H1 (cell line): ENCODE results near the gene SKAP2. TPM values are rescaled to one million over a fixed set of nuclear protein-coding genes. Genes with fewer than 3 reads are reported as not detected.
A peak's percentile ranks its signal among the peaks of the same experiment; 100 is the strongest.

Source experiments
- CTCF ChIA-PET: fragments of 300-600 bp; sonication (Branson Sonifier 250); formaldehyde crosslinking; loops from one replicate; lab custom pipeline; 2021; ENCODE audit not compliant: partially characterized antibody; lab: Charles Lee
- POLR2A ChIA-PET: fragments of 300-600 bp; sonication (Branson Sonifier 250); formaldehyde crosslinking; loops from one replicate; lab custom pipeline; 2021; ENCODE audit warnings: inconsistent platforms; ENCODE audit not compliant: partially characterized antibody; lab: Charles Lee
- DNase-seq, 2 experiments: peaks; one replicate each; pipeline versions ENCODE4 v3.0.0 to v3.0.0-alpha.2; 2010 to 2022; ENCODE audit warnings: low spot score in 2 of 2, low read depth in 1 of 2, mixed read lengths in 1 of 2
- FAIRE-seq: peaks from 2 replicates; lab custom pipeline; 2011; peaks lifted over from hg19 to GRCh38; lab: Jason Lieb, UNC
- H2AFZ ChIP-seq: 2 replicates; pipeline ENCODE4 v1.8.1; 2012; ENCODE audit warnings: low read length, inconsistent platforms
- H2AK5ac ChIP-seq: 2 replicates; pipeline ENCODE4 v1.6.1; 2013; ENCODE audit warnings: low read depth, low read length
- H2BK120ac ChIP-seq: replicated peaks from 2 replicates; pipeline ENCODE3; 2013; ENCODE audit warnings: low read depth, low read length, inconsistent platforms
- H2BK12ac ChIP-seq: 2 replicates; pipeline ENCODE4 v1.6.1; 2013; ENCODE audit warnings: low read depth, low read length
- H2BK15ac ChIP-seq: 2 replicates; pipeline ENCODE4 v1.6.1; 2013; ENCODE audit warnings: low read length
- H2BK20ac ChIP-seq: 2 replicates; pipeline ENCODE4 v1.6.1; 2013; ENCODE audit warnings: low read length
- H2BK5ac ChIP-seq: 2 replicates; pipeline ENCODE4 v1.6.1; 2013; ENCODE audit warnings: low read depth, low read length
- H3K14ac ChIP-seq: 2 replicates; pipeline ENCODE4 v1.6.1; 2013; ENCODE audit warnings: inconsistent platforms; ENCODE audit not compliant: insufficient read length
- H3K18ac ChIP-seq: 2 replicates; pipeline ENCODE4 v1.6.1; 2013; ENCODE audit warnings: low read length; ENCODE audit errors: extremely low read depth
- H3K23ac ChIP-seq: 2 replicates; pipeline ENCODE4 v1.6.1; 2013; ENCODE audit warnings: inconsistent platforms; ENCODE audit not compliant: insufficient read length
- H3K23me2 ChIP-seq: 2 replicates; pipeline ENCODE4 v1.6.1; 2013; ENCODE audit warnings: low read depth, low read length
- H3K27ac ChIP-seq: 2 replicates; pipeline ENCODE4 v1.6.1; 2011; ENCODE audit warnings: low read depth, low read length, inconsistent platforms
- H3K27me3 ChIP-seq, 4 experiments: replicated peaks in 1 of 4; 1 replicate in 1 of 4; 2 replicates in 3 of 4; pipeline versions ENCODE4 v1.6.1 to v1.8.1; 2011 to 2013; ENCODE audit warnings: low read length in 3 of 4, mild to moderate bottlenecking in 3 of 4, inconsistent platforms in 2 of 4, mixed read lengths in 2 of 4, moderate library complexity in 1 of 4; ENCODE audit not compliant: control insufficient read depth in 3 of 4, insufficient read depth in 3 of 4; ENCODE audit errors: extremely low read depth in 1 of 4
- H3K36me3 ChIP-seq, 4 experiments: 2 replicates each; pipeline versions ENCODE4 v1.6.1 to v1.8.1; 2011 to 2013; ENCODE audit warnings: mild to moderate bottlenecking in 4 of 4, low read length in 3 of 4, moderate library complexity in 2 of 4, control low read depth in 1 of 4, inconsistent platforms in 1 of 4; ENCODE audit not compliant: insufficient read depth in 4 of 4, control insufficient read depth in 2 of 4
- H3K4ac ChIP-seq: replicated peaks from 2 replicates; pipeline ENCODE3; 2013; ENCODE audit warnings: low read length, low read depth, mixed read lengths, inconsistent platforms; ENCODE audit not compliant: insufficient read length
- H3K4me1 ChIP-seq, 4 experiments: replicated peaks in 1 of 4; 1 replicate in 1 of 4; 2 replicates in 3 of 4; pipeline versions ENCODE4 v1.6.1 to v1.8.1; 2011 to 2013; ENCODE audit warnings: low read length in 3 of 4, inconsistent platforms in 2 of 4, mixed read lengths in 1 of 4; ENCODE audit not compliant: insufficient read depth in 4 of 4, control insufficient read depth in 3 of 4
- H3K4me2 ChIP-seq, 2 experiments: 2 replicates each; pipeline versions ENCODE4 v1.6.1 to v1.8.1; 2011 to 2013; ENCODE audit warnings: low read depth in 2 of 2, low read length in 2 of 2, control low read depth in 1 of 2, inconsistent platforms in 1 of 2, mild to moderate bottlenecking in 1 of 2; ENCODE audit not compliant: insufficient read depth in 1 of 2
- H3K4me3 ChIP-seq, 4 experiments: fragments of 200-600, 300-600 bp in 1 of 4; sonication (generic), shearing (Covaris generic), sonication (Bioruptor Twin) in 1 of 4; 2 replicates each; pipeline versions ENCODE4 v1.5.1 to v1.8.1; 2011 to 2016; ENCODE audit warnings: low read length in 4 of 4, low read depth in 3 of 4, control low read depth in 2 of 4, inconsistent platforms in 2 of 4, mild to moderate bottlenecking in 2 of 4, mixed read lengths in 1 of 4, moderate library complexity in 1 of 4; ENCODE audit not compliant: insufficient read depth in 2 of 4; ENCODE audit errors: extremely low read depth in 1 of 4
- H3K56ac ChIP-seq: replicated peaks from 2 replicates; pipeline ENCODE3; 2013; ENCODE audit warnings: low read depth, mild to moderate bottlenecking, mixed read lengths, low read length, inconsistent platforms; ENCODE audit not compliant: insufficient read length
- H3K79me1 ChIP-seq: 2 replicates; pipeline ENCODE4 v1.6.1; 2013; ENCODE audit warnings: low read depth, low read length, control low read depth
- H3K79me2 ChIP-seq, 2 experiments: 2 replicates each; pipeline versions ENCODE4 v1.6.1 to v1.8.1; 2012 to 2013; ENCODE audit warnings: low read length in 2 of 2, mild to moderate bottlenecking in 2 of 2, inconsistent platforms in 1 of 2; ENCODE audit not compliant: insufficient read depth in 2 of 2, control insufficient read depth in 1 of 2
- H3K9ac ChIP-seq, 4 experiments: replicated peaks in 1 of 4; 1 replicate in 1 of 4; 2 replicates in 3 of 4; pipeline versions ENCODE4 v1.6.1 to v1.8.1; 2011 to 2013; ENCODE audit warnings: low read depth in 3 of 4, low read length in 3 of 4, control low read depth in 2 of 4, mild to moderate bottlenecking in 2 of 4, moderate library complexity in 2 of 4, inconsistent platforms in 1 of 4; ENCODE audit errors: extremely low read depth in 1 of 4
- H3K9me3 ChIP-seq, 2 experiments: 2 replicates each; pipeline versions ENCODE4 v1.6.1 to v1.8.1; 2012 to 2013; ENCODE audit warnings: mild to moderate bottlenecking in 2 of 2, moderate library complexity in 2 of 2, control low read depth in 1 of 2, inconsistent platforms in 1 of 2, low read depth in 1 of 2, low read length in 1 of 2, mixed read lengths in 1 of 2; ENCODE audit not compliant: insufficient read depth in 2 of 2
- H4K20me1 ChIP-seq, 2 experiments: replicated peaks in 1 of 2; 2 replicates each; pipeline versions ENCODE3 to v1.8.1; 2011 to 2013; ENCODE audit warnings: inconsistent platforms in 2 of 2, low read length in 2 of 2, mild to moderate bottlenecking in 1 of 2; ENCODE audit not compliant: insufficient read depth in 2 of 2, control insufficient read depth in 1 of 2
- H4K5ac ChIP-seq: 2 replicates; pipeline ENCODE4 v1.6.1; 2013; ENCODE audit warnings: low read length, low read depth, mixed read lengths, inconsistent platforms; ENCODE audit not compliant: insufficient read length
- H4K8ac ChIP-seq: 2 replicates; pipeline ENCODE4 v1.8.0; 2013; ENCODE audit warnings: mild to moderate bottlenecking, moderate library complexity, low read length, inconsistent platforms; ENCODE audit not compliant: insufficient read depth; ENCODE audit errors: extremely low read depth
- H4K91ac ChIP-seq: replicated peaks from 2 replicates; pipeline ENCODE3; 2013; ENCODE audit warnings: low read length, mixed read lengths, inconsistent platforms; ENCODE audit not compliant: insufficient read length
- BACH1 ChIP-seq: IDR thresholded peaks from 2 replicates; pipeline ENCODE4 v1.6.1; 2012; ENCODE audit warnings: low read length, improper control_type of control experiment
- CHD2 ChIP-seq: IDR thresholded peaks from 2 replicates; pipeline ENCODE4 v1.6.1; 2012; ENCODE audit warnings: low read length, improper control_type of control experiment
- EGR1 ChIP-seq: IDR thresholded peaks from 2 replicates; pipeline ENCODE4 v1.6.1; 2011; ENCODE audit warnings: low read depth, low read length, borderline replicate concordance
- GTF2F1 ChIP-seq: IDR thresholded peaks from 2 replicates; pipeline ENCODE4 v1.6.1; 2012; ENCODE audit warnings: low read depth, low read length, improper control_type of control experiment, borderline replicate concordance
- HDAC6 ChIP-seq: IDR thresholded peaks from one replicate; pipeline ENCODE4 v1.7.1; 2012; ENCODE audit warnings: low read depth, mild to moderate bottlenecking, inconsistent platforms, low read length, moderate library complexity
- KDM1A ChIP-seq: fragments of 200-600, 300-600 bp; sonication (generic); IDR thresholded peaks from 2 replicates; pipeline ENCODE4 v1.7.1; 2016; ENCODE audit warnings: mild to moderate bottlenecking, low read length, borderline replicate concordance
- KDM4A ChIP-seq: IDR thresholded peaks from one replicate; pipeline ENCODE4 v1.7.1; 2012; ENCODE audit warnings: low read depth, mild to moderate bottlenecking, moderate library complexity, low read length, inconsistent platforms; ENCODE audit not compliant: severe bottlenecking
- MAFK ChIP-seq: IDR thresholded peaks from 2 replicates; pipeline ENCODE4 v1.6.1; 2012; ENCODE audit warnings: low read depth, mild to moderate bottlenecking, improper control_type of control experiment, low read length
- SAP30 ChIP-seq: fragments of 300-600 bp; sonication (generic); IDR thresholded peaks from 2 replicates; pipeline ENCODE4 v1.7.1; 2012; ENCODE audit warnings: low read length, moderate library complexity, mild to moderate bottlenecking, inconsistent platforms; ENCODE audit not compliant: insufficient read depth, insufficient replicate concordance
- SIN3A ChIP-seq, 2 experiments: IDR thresholded peaks in 1 of 2; conservative IDR thresholded peaks in 1 of 2; 2 replicates each; pipeline ENCODE4 v1.6.1; 2011 to 2012; ENCODE audit warnings: low read length in 2 of 2, improper control_type of control experiment in 1 of 2, low read depth in 1 of 2, mild to moderate bottlenecking in 1 of 2
- SIRT6 ChIP-seq: IDR thresholded peaks from one replicate; pipeline ENCODE4 v1.7.1; 2012; ENCODE audit warnings: low read length, inconsistent platforms
- SP1 ChIP-seq: IDR thresholded peaks from 2 replicates; pipeline ENCODE4 v1.6.1; 2011; ENCODE audit warnings: low read depth, low read length
- WGBS, 2 experiments: shearing (Covaris generic) in 1 of 2; methylation state at CpG; one replicate each; pipeline versions ENCODE4 v1.1.6 to v1.1.7; 2013 to 2015; ENCODE audit warnings: low lambda C conversion rate in 2 of 2, mixed read lengths in 2 of 2, inconsistent platforms in 1 of 2, low coverage in 1 of 2, missing lambda C conversion rate in 1 of 2; ENCODE audit not compliant: insufficient replicate concordance in 2 of 2, insufficient coverage in 1 of 2, insufficient read length in 1 of 2; ENCODE audit errors: extremely low coverage in 1 of 2, missing lambda C conversion rate in 1 of 2; 5-methylcytosine and 5-hydroxymethylcytosine counted together
- polyA plus RNA-seq, 7 experiments: library from polyadenylated mRNA; depleted of rRNA in 3 of 7; stranded (reverse) in 5 of 7; unstranded in 2 of 7; fragments of >200 nt in 5 of 7; fragments of 200-250 nt in 2 of 7; gene quantifications; 1 replicate in 5 of 7; 2 replicates in 1 of 7; 4 replicates in 1 of 7; pipeline versions ENCODE4 v1.2.1 to v1.2.3, GENCODE V29; 2011 to 2013; ENCODE audit warnings: missing spikeins in 2 of 7, mixed read lengths in 2 of 7
- total RNA-seq: library from RNA; stranded (reverse); fragmentation: NEBNext Ultra II Directional; extraction: Animal tissue kit (Norgen Biotek cat#: 25700); gene quantifications from 2 replicates; pipeline ENCODE4 v1.2.1, GENCODE V29; 2021
- TF ChIP-seq, protein P1 (sequence below): IDR thresholded peaks from 2 replicates; pipeline ENCODE4 v1.6.1; 2012; ENCODE audit warnings: inconsistent platforms
- TF ChIP-seq, protein P2 (sequence below): IDR thresholded peaks from 2 replicates; pipeline ENCODE4 v1.6.1; 2011; ENCODE audit warnings: low read depth, mild to moderate bottlenecking, low read length; ENCODE audit not compliant: insufficient read depth

The SKAP2 gene
- total and polyA plus RNA-seq, 2 of the 8 experiments (the other 6 are each of a cell fraction or from before 2014, with no cell fraction given): 0.53 to 5.1 TPM

DNA sequence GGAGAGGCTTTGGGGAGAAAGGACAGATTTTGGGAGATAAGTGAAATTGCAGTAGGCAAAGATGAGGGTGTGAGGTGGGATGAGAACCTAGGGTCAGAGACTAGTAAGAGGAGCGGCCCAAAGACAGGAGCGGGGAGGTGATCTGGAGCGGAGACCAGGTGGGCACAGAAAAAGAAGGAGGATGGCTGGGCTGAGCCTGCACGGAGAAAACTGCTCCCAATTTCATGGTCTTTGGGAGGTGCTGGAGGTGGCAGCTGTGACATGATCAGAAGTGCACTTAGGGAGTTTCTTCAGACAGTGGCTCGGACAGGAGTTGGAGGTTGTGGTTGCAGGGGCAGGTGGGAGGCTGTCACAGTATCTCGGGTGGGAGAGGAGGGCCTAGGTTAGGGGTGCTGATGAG lies 232.8 kb downstream of the SKAP2 start:
- no peak overlapping the region for H3K14ac ChIP-seq
- H3K4me2 ChIP-seq: no peak overlapping the region
- no peak overlapping the region for H3K4ac ChIP-seq
- H3K79me1 ChIP-seq: no peaks in the 10 kb centered on the region
- no peak overlapping the region for H2BK5ac ChIP-seq
- 0 out of 2 replicates have a peak overlapping the region, but pooled peaks have one; percentile 8 for H2BK15ac ChIP-seq
- POLR2A ChIA-PET: no interaction called here
- DNase-seq: no peak
- no peak overlapping the region for H3K4me3 ChIP-seq
- no peak overlapping the region for H2AK5ac ChIP-seq
- no peaks in the 10 kb centered on the region for H3K79me2 ChIP-seq
- CTCF ChIA-PET: interaction anchor here (0.6 kb wide), 1 partner anchor 123 kb away, joined by 3 read pairs; no protein-coding TSS in a partner anchor
- H4K5ac ChIP-seq: no peak overlapping the region
- no peak overlapping the region for H3K9ac ChIP-seq
- H3K36me3 ChIP-seq: no peaks in the 10 kb centered on the region
- H3K27me3 ChIP-seq: no peaks in the 10 kb centered on the region
- FAIRE-seq: no peak
- H4K20me1 ChIP-seq: no peaks in the 10 kb centered on the region
- H2BK12ac ChIP-seq: no peak overlapping the region
- no peaks in the 10 kb centered on the region for H3K23me2 ChIP-seq
- no peaks in the 10 kb centered on the region for H3K9me3 ChIP-seq
- WGBS, 2 experiments: 99% methylated on average over 6 of the region's 6 CpGs; no CpG with 5 or more reads in 1 of the 2 experiments
- H2AFZ ChIP-seq: no peak overlapping the region
- H4K8ac ChIP-seq: no peak overlapping the region
- H2BK20ac ChIP-seq: no peak overlapping the region
- no peaks in the 10 kb centered on the region for H3K4me1 ChIP-seq
- H3K23ac ChIP-seq: no peak overlapping the region
- H4K91ac ChIP-seq: no peak overlapping the region
- no peak overlapping the region for H3K27ac ChIP-seq
- no peak overlapping the region for H3K18ac ChIP-seq
- no peak overlapping the region for H2BK120ac ChIP-seq
- no peak overlapping the region for H3K56ac ChIP-seq
- TF ChIP-seq SP1 (no peak), SIRT6 (no peak), EGR1 (no peak), MAFK (no peak), KDM1A (no peak), BACH1 (no peak), GTF2F1 (no peak), KDM4A (no peak), SIN3A (conservative IDR thresholded peaks at IDR 0.05 in 1 of 2, IDR thresholded peaks at IDR 0.05 in 1 of 2; ENCODE audit: low read depth in 1 of 2, low read length in 2 of 2) (no peak), SAP30 (no peak), HDAC6 (no peak), CHD2 (no peak)
- TF ChIP-seq, protein P1, sequence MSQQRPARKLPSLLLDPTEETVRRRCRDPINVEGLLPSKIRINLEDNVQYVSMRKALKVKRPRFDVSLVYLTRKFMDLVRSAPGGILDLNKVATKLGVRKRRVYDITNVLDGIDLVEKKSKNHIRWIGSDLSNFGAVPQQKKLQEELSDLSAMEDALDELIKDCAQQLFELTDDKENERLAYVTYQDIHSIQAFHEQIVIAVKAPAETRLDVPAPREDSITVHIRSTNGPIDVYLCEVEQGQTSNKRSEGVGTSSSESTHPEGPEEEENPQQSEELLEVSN: no peak
- TF ChIP-seq, protein P2, sequence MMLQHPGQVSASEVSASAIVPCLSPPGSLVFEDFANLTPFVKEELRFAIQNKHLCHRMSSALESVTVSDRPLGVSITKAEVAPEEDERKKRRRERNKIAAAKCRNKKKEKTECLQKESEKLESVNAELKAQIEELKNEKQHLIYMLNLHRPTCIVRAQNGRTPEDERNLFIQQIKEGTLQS: no peak
